Neural cell (in vitro differentiated cells): ENCODE measurements around the gene ST3GAL2.

Experiments
- EP300 ChIP-seq: fragments of 450-650 bp; conservative IDR thresholded peaks from 2 replicates; pipeline ENCODE4 v1.6.1; 2014; ENCODE audit warnings: antibody characterized with exemption, mild to moderate bottlenecking, moderate library complexity; ENCODE audit not compliant: poor library complexity, severe bottlenecking
- EZH2 ChIP-seq: fragments of 200-600, 300-800 bp; shearing (Covaris generic), sonication (generic); IDR thresholded peaks from 2 replicates; pipeline ENCODE4 v1.6.1; 2014; ENCODE audit warnings: antibody characterized with exemption, low read length, borderline replicate concordance, mild to moderate bottlenecking; ENCODE audit not compliant: insufficient read depth, poor library complexity, severe bottlenecking
- SMC3 ChIP-seq: fragments of 450-650 bp; conservative IDR thresholded peaks from 2 replicates; pipeline ENCODE4 v1.6.1; 2014; ENCODE audit warnings: antibody characterized with exemption, mild to moderate bottlenecking, moderate library complexity; ENCODE audit not compliant: poor library complexity
- TF ChIP-seq, protein P1 (sequence below): fragments of 450-650 bp; IDR thresholded peaks from 2 replicates; pipeline ENCODE4 v1.5.1; 2014; ENCODE audit warnings: antibody characterized with exemption, mild to moderate bottlenecking, moderate library complexity; ENCODE audit not compliant: poor library complexity, severe bottlenecking
- TF ChIP-seq, protein P2 (sequence below): IDR thresholded peaks from 2 replicates; pipeline ENCODE4 v1.6.1; 2012; ENCODE audit warnings: borderline replicate concordance

DNA sequence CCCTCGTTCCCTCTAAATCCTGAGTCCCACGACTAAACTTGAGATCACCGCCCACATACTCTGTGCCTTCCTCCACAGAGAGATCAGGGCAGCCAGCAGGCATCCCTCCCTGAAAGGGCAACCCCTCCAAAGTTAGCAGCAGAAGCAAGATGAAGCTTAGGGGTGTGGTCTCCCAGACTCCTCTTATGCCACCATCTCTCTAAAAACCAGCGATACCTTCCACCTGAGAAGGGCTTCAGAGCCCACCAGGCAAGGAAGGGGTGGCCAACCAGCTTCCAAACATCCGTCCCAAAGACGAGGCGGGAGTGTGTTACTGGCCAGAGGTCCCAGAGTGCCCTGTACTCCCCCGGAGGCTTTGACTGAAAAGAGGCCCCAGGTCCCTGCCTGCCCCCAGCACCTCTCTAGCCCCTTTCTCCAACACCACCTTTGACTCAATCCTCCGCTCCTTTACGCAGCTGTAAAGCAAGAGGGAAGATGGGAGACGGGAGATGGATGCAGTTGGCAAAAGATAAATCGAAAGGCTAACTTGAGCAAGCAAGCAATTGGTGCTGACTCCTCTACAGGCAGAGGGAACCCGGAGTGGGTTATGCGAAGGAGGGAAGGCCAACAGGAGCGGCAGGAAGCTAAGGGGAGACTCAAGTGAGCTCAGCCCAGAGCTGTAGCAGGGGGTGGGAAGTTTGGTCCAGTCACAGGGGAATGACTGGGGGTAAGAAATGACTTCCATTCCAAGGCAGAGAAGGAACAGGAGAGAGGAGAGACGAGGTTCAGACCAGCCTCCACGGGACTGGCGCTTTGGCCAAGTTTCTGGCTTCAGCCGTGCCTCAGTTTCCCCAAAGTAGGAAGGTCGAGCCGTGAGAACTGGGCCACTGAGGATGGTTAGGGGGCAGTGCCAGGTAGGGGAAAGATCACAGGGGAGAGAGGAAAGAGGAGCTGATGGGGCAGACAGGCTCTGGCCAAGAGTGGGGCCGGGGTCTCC, 1.0 kb downstream of the ST3GAL2 start:
- TF ChIP-seq, protein P1, sequence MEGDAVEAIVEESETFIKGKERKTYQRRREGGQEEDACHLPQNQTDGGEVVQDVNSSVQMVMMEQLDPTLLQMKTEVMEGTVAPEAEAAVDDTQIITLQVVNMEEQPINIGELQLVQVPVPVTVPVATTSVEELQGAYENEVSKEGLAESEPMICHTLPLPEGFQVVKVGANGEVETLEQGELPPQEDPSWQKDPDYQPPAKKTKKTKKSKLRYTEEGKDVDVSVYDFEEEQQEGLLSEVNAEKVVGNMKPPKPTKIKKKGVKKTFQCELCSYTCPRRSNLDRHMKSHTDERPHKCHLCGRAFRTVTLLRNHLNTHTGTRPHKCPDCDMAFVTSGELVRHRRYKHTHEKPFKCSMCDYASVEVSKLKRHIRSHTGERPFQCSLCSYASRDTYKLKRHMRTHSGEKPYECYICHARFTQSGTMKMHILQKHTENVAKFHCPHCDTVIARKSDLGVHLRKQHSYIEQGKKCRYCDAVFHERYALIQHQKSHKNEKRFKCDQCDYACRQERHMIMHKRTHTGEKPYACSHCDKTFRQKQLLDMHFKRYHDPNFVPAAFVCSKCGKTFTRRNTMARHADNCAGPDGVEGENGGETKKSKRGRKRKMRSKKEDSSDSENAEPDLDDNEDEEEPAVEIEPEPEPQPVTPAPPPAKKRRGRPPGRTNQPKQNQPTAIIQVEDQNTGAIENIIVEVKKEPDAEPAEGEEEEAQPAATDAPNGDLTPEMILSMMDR = no peak
- TF ChIP-seq EP300 (no peak), EZH2 (no peak), SMC3 (no peak)
- TF ChIP-seq, protein P2, sequence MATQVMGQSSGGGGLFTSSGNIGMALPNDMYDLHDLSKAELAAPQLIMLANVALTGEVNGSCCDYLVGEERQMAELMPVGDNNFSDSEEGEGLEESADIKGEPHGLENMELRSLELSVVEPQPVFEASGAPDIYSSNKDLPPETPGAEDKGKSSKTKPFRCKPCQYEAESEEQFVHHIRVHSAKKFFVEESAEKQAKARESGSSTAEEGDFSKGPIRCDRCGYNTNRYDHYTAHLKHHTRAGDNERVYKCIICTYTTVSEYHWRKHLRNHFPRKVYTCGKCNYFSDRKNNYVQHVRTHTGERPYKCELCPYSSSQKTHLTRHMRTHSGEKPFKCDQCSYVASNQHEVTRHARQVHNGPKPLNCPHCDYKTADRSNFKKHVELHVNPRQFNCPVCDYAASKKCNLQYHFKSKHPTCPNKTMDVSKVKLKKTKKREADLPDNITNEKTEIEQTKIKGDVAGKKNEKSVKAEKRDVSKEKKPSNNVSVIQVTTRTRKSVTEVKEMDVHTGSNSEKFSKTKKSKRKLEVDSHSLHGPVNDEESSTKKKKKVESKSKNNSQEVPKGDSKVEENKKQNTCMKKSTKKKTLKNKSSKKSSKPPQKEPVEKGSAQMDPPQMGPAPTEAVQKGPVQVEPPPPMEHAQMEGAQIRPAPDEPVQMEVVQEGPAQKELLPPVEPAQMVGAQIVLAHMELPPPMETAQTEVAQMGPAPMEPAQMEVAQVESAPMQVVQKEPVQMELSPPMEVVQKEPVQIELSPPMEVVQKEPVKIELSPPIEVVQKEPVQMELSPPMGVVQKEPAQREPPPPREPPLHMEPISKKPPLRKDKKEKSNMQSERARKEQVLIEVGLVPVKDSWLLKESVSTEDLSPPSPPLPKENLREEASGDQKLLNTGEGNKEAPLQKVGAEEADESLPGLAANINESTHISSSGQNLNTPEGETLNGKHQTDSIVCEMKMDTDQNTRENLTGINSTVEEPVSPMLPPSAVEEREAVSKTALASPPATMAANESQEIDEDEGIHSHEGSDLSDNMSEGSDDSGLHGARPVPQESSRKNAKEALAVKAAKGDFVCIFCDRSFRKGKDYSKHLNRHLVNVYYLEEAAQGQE = no peak
